Mesenchymal stem cell (in vitro differentiated cells and primary cell): ENCODE results near the gene SDCCAG8.

Experiments
- DNase-seq: peaks from one replicate; pipeline ENCODE4 v3.0.0-alpha.2; 2013
- H2AFZ ChIP-seq: one replicate; pipeline ENCODE4 v1.6.1; 2013; ENCODE audit warnings: low read depth, mild to moderate bottlenecking, control low read depth, inconsistent platforms, low read length, moderate library complexity
- H2AK5ac ChIP-seq: 2 replicates; pipeline ENCODE4 v1.6.1; 2013; ENCODE audit warnings: low read length, moderate library complexity, mild to moderate bottlenecking, inconsistent platforms; ENCODE audit not compliant: severe bottlenecking
- H2BK120ac ChIP-seq: one replicate; pipeline ENCODE4 v1.6.1; 2013; ENCODE audit warnings: low read depth, mild to moderate bottlenecking, inconsistent platforms, low read length, moderate library complexity
- H2BK12ac ChIP-seq, 2 experiments: one replicate each; pipeline ENCODE4 v1.6.1; 2013; ENCODE audit warnings: inconsistent platforms in 2 of 2, low read length in 2 of 2, mild to moderate bottlenecking in 2 of 2, moderate library complexity in 2 of 2, control low read depth in 1 of 2
- H2BK15ac ChIP-seq: one replicate; pipeline ENCODE4 v1.6.1; 2013; ENCODE audit warnings: mild to moderate bottlenecking, low read depth, inconsistent platforms; ENCODE audit not compliant: poor library complexity, severe bottlenecking
- H2BK5ac ChIP-seq: 2 replicates; pipeline ENCODE4 v1.6.1; 2013; ENCODE audit warnings: low read depth, mild to moderate bottlenecking, low read length, control low read depth, inconsistent platforms; ENCODE audit not compliant: poor library complexity, severe bottlenecking
- H3K14ac ChIP-seq, 2 experiments: one replicate each; pipeline ENCODE4 v1.6.1; 2013; ENCODE audit warnings: inconsistent platforms in 2 of 2, low read length in 2 of 2, control low read depth in 1 of 2, mild to moderate bottlenecking in 1 of 2, moderate library complexity in 1 of 2
- H3K18ac ChIP-seq, 2 experiments: one replicate each; pipeline ENCODE4 v1.6.1; 2013; ENCODE audit warnings: inconsistent platforms in 2 of 2, low read length in 2 of 2, control low read depth in 1 of 2, low read depth in 1 of 2, mild to moderate bottlenecking in 1 of 2
- H3K23ac ChIP-seq, 2 experiments: one replicate each; pipeline ENCODE4 v1.6.1; 2013; ENCODE audit warnings: inconsistent platforms in 2 of 2, low read length in 2 of 2, mild to moderate bottlenecking in 2 of 2, moderate library complexity in 2 of 2, control low read depth in 1 of 2
- H3K27ac ChIP-seq: 2 replicates; pipeline ENCODE4 v1.5.1; 2013; ENCODE audit warnings: mild to moderate bottlenecking, moderate library complexity, low read length, control low read depth, inconsistent platforms; ENCODE audit not compliant: poor library complexity, severe bottlenecking
- H3K27me3 ChIP-seq, 2 experiments: 2 replicates each; pipeline versions ENCODE4 v1.6.1 to v1.7.0; 2013; ENCODE audit warnings: low read length in 2 of 2, mild to moderate bottlenecking in 2 of 2, moderate library complexity in 2 of 2, control low read depth in 1 of 2, inconsistent platforms in 1 of 2; ENCODE audit not compliant: control insufficient read depth in 1 of 2, insufficient read depth in 1 of 2
- H3K36me3 ChIP-seq, 2 experiments: 2 replicates each; pipeline versions ENCODE4 v1.6.1 to v1.7.0; 2013; ENCODE audit warnings: low read length in 2 of 2, control low read depth in 1 of 2, inconsistent platforms in 1 of 2, low read depth in 1 of 2, mild to moderate bottlenecking in 1 of 2; ENCODE audit not compliant: insufficient read depth in 2 of 2, control insufficient read depth in 1 of 2
- H3K4ac ChIP-seq, 2 experiments: one replicate each; pipeline ENCODE4 v1.6.1; 2013; ENCODE audit warnings: inconsistent platforms in 2 of 2, low read length in 2 of 2, mild to moderate bottlenecking in 2 of 2, moderate library complexity in 2 of 2, control low read depth in 1 of 2, low read depth in 1 of 2
- H3K4me1 ChIP-seq: 2 replicates; pipeline ENCODE4 v1.6.1; 2013; ENCODE audit warnings: low read depth, low read length, control low read depth; ENCODE audit not compliant: control insufficient read depth, insufficient read depth
- H3K4me2 ChIP-seq: 2 replicates; pipeline ENCODE4 v1.6.1; 2013; ENCODE audit warnings: low read length, mild to moderate bottlenecking, inconsistent platforms; ENCODE audit not compliant: poor library complexity, severe bottlenecking
- H3K4me3 ChIP-seq, 2 experiments: 2 replicates each; pipeline versions ENCODE4 v1.5.1 to v1.7.0; 2013; ENCODE audit warnings: low read length in 2 of 2, mild to moderate bottlenecking in 2 of 2, control low read depth in 1 of 2, low read depth in 1 of 2; ENCODE audit not compliant: insufficient read depth in 1 of 2
- H3K79me1 ChIP-seq: replicated peaks from 2 replicates; pipeline ENCODE4 v1.6.1; 2013; ENCODE audit warnings: mild to moderate bottlenecking, control low read depth, low read length, inconsistent platforms; ENCODE audit not compliant: poor library complexity, severe bottlenecking
- H3K9ac ChIP-seq: 2 replicates; pipeline ENCODE4 v1.7.0; 2013; ENCODE audit warnings: mild to moderate bottlenecking, low read length, moderate library complexity
- H3K9me3 ChIP-seq: 2 replicates; pipeline ENCODE4 v1.7.0; 2013; ENCODE audit warnings: mild to moderate bottlenecking, low read length; ENCODE audit not compliant: control insufficient read depth
- H4K8ac ChIP-seq: one replicate; pipeline ENCODE4 v1.6.1; 2013; ENCODE audit warnings: inconsistent platforms, mild to moderate bottlenecking, low read length, moderate library complexity
- H4K91ac ChIP-seq: one replicate; pipeline ENCODE4 v1.6.1; 2013; ENCODE audit warnings: mild to moderate bottlenecking, low read length, inconsistent platforms
- WGBS: methylation state at CpG from one replicate; pipeline ENCODE4 v1.1.7; 2013; ENCODE audit warnings: mixed read lengths; 5-methylcytosine and 5-hydroxymethylcytosine counted together

SDCCAG8 gene

DNA sequence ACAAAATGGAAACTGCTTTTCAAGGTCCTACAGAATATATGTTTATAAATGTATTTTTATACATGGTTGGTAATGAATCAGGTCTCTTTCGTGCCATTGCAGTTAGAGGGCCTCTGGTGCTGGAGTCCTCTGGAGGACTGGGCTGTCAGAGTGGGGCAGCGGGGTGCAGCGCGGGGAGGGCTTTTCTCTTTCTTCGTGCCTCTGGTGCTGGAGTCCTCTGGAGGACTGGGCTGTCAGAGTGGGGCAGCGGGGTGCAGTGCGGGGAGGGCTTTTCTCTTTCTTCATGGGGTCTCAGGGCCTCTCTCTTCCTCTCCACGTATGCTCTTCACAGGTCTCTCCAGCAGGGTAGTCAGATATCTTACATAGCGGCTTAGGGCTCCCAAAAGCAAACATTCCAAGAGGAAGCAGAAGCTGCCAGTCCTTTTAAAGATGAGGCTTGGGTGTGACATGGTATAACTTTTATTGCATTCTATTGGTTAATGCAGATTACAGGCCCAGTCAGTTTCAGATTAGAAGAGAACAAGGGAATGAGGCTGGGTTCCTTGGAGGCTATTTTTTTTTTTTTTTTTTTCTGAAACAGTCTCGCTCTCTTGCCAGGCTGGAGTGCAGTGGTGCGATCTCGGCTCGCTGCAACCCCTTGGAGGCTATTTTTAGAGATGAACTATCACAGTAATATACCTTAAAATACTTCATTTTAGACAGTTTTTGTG, 13.1 kb downstream of the SDCCAG8 start:
- Histone ChIP-seq H3K14ac (no peak overlapping the region), H2BK5ac (no peak overlapping the region), H3K9me3 (no peaks in the 10 kb centered on the region), H2BK15ac (no peak overlapping the region), H3K36me3 (peaks cover 4 to 48% of the 10 kb centered on the region in 2 experiments), H3K79me1 (peaks cover 8% of the 10 kb centered on the region), H3K4me1 (peaks cover 13% of the 10 kb centered on the region), H3K4me2 (no peak overlapping the region), H3K4me3 (peak overlapping the region in 1 of 2 experiments; percentile 41), H3K4ac (peak overlapping the region in 1 of 2 experiments; percentile 93), H3K27ac (peak overlapping the region; percentile 72), H3K9ac (peak overlapping the region; percentile 52), H4K91ac (peak overlapping the region; percentile 44), H3K18ac (peak overlapping the region; percentile 65 to 100), H2AK5ac (peak overlapping the region; percentile 25), H3K27me3 (no peaks in the 10 kb centered on the region), H2AFZ (no peak overlapping the region), H2BK12ac (peak overlapping the region in 1 of 2 experiments; percentile 1), H3K23ac (no peak overlapping the region), H2BK120ac (peak overlapping the region; percentile 44), H4K8ac (peak overlapping the region; percentile 78)
- DNase-seq = peak; percentile 64
- 55% methylated on average over 7 of the region's 13 CpGs for WGBS

DNA sequence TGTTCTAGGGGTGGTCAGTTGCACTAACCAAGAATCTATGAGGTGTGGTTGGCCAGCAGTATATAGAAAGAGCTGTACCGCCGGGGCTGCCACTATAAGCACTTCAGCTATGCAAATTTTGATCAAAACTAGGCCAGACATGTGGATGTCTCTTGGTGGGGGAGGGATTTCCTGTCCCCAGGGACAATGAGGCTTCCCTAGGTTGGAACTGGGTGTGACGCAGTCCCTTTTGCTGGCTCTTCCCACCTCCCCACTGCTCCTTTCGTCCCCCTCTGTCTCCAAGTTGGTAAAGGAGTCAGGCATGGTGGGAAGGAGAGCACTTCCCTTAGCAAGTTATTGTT, 13.6 kb downstream of the SDCCAG8 start:
- Histone ChIP-seq H3K4me1 (peaks cover 13% of the 10 kb centered on the region), H3K23ac (peak overlapping the region in 1 of 2 experiments; percentile 59), H3K27me3 (no peaks in the 10 kb centered on the region), H2AK5ac (peak overlapping the region; percentile 25), H3K9me3 (no peaks in the 10 kb centered on the region), H3K4me2 (no peak overlapping the region), H2BK120ac (peak overlapping the region; percentile 44), H3K14ac (peak overlapping the region in 1 of 2 experiments; percentile 91), H2BK12ac (peak overlapping the region; percentile 12 to 97), H3K9ac (peak overlapping the region; percentile 52), H4K91ac (peak overlapping the region; percentile 73), H4K8ac (no peak overlapping the region), H3K79me1 (peaks cover 11% of the 10 kb centered on the region), H2BK15ac (no peak overlapping the region), H2AFZ (no peak overlapping the region), H3K4ac (peak overlapping the region; percentile 7 to 93), H2BK5ac (no peak overlapping the region), H3K18ac (peak overlapping the region; percentile 65 to 100), H3K36me3 (peaks cover 7 to 53% of the 10 kb centered on the region in 2 experiments), H3K4me3 (no peak overlapping the region), H3K27ac (peak overlapping the region; percentile 72)
- DNase-seq = no peak
- 70% methylated on average over 2 of the region's 4 CpGs for WGBS

- Histone ChIP-seq H3K36me3 (peaks cover 7 to 61% of the 10 kb centered on the region in 2 experiments), H2BK5ac (no peak overlapping the region), H2BK15ac (no peak overlapping the region), H3K14ac (no peak overlapping the region), H4K91ac (no peak overlapping the region), H3K23ac (no peak overlapping the region), H3K4ac (peak overlapping the region; percentile 16 to 93), H3K9me3 (no peaks in the 10 kb centered on the region), H2AK5ac (peak overlapping the region; percentile 71), H3K4me3 (peak overlapping the region in 1 of 2 experiments; percentile 2), H2BK12ac (peak overlapping the region; percentile 29 to 97), H3K27ac (peak overlapping the region; percentile 72), H2AFZ (no peak overlapping the region), H3K4me1 (peaks cover 13% of the 10 kb centered on the region), H4K8ac (no peak overlapping the region), H3K27me3 (no peaks in the 10 kb centered on the region), H3K18ac (peak overlapping the region; percentile 56 to 100), H3K9ac (no peak overlapping the region), H2BK120ac (no peak overlapping the region), H3K4me2 (no peak overlapping the region), H3K79me1 (peaks cover 14% of the 10 kb centered on the region)
- no peak for DNase-seq
- 72% methylated on average over 6 of the region's 6 CpGs for WGBS
Measured at GRCh38 chr1:243270097-243270864, 14.4 kb downstream of the SDCCAG8 start.

DNA sequence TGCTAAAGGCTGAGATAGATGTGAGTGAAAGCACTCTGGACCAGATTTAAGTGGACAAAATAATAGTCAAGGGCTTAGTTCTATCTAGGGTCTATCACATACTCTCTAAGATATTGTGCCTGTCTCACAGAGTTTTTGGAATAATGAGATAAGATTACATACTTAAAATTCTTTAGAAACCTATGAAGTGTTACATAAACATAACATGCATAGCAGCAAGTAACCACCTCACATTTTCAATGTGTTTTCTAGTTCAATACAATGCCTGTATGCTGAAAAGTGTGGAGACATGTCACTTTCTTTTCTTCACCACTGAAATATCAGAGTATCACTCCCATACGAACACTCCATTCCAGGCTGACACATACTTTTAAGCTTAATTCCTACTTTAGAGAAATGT, 16.2 kb downstream of the SDCCAG8 start:
- H3K79me1 ChIP-seq = peaks cover 13% of the 10 kb centered on the region
- no peak overlapping the region for H4K8ac ChIP-seq
- no peaks in the 10 kb centered on the region for H3K27me3 ChIP-seq
- no peak overlapping the region for H4K91ac ChIP-seq
- peaks cover 7 to 79% of the 10 kb centered on the region in 2 experiments for H3K36me3 ChIP-seq
- H3K23ac ChIP-seq = no peak overlapping the region
- H2BK120ac ChIP-seq = no peak overlapping the region
- H2BK15ac ChIP-seq = no peak overlapping the region
- no peak overlapping the region for H2BK5ac ChIP-seq
- WGBS = no CpG with 5 or more reads among the region's 1 CpG
- H3K9ac ChIP-seq = no peak overlapping the region
- no peak overlapping the region for H3K4me3 ChIP-seq
- no peak overlapping the region for H3K18ac ChIP-seq
- H3K14ac ChIP-seq = no peak overlapping the region
- no peak overlapping the region for H2BK12ac ChIP-seq
- H3K4me2 ChIP-seq = no peak overlapping the region
- H2AK5ac ChIP-seq = no peak overlapping the region
- H3K9me3 ChIP-seq = peaks cover 2% of the 10 kb centered on the region
- H2AFZ ChIP-seq = no peak overlapping the region
- no peak for DNase-seq
- no peak overlapping the region for H3K27ac ChIP-seq
- H3K4me1 ChIP-seq = peaks cover 9% of the 10 kb centered on the region
- no peak overlapping the region for H3K4ac ChIP-seq
